ENCODE results near the gene SLC39A1. TPM values are rescaled to one million over a fixed set of nuclear protein-coding genes. Genes with fewer than 3 reads are reported as not detected.
A peak's percentile ranks its signal among the peaks of the same experiment; 100 is the strongest.

SLC39A1 gene
- total and polyA plus RNA-seq, 2 of the 4 experiments (the other 2 are of a cell fraction), result 89.1 to 97.7 TPM

- Histone ChIP-seq H3K79me1 (ENCODE audit: low read depth in 1 of 2, low read length in 2 of 2) (peaks cover 11 to 57% of the 10 kb centered on the region in 2 experiments; a peak in 3 of 4 replicates), H3K4me1 (ENCODE audit: control insufficient read depth, insufficient read depth, low read length) (peaks cover 11% of the 10 kb centered on the region), H2BK120ac (ENCODE audit: low read depth, low read length) (no peak overlapping the region), H3K9me1 (ENCODE audit: insufficient read depth, low read length) (0 out of 2 replicates have a peak, but pooled peaks cover 9% of the 10 kb centered on the region), H2AFZ (replicated peaks; ENCODE audit: low read length, poor library complexity) (peak overlapping the region; percentile 87), H3K14ac (replicated peaks; ENCODE audit: low read depth, low read length) (peak overlapping the region; percentile 62), H4K20me1 (ENCODE audit: insufficient read depth, low read length) (peaks cover 45% of the 10 kb centered on the region), H3K27ac (ENCODE audit: insufficient read depth, low read length) (peak overlapping the region; percentile 75), H3K9me3 (ENCODE audit: control insufficient read depth, insufficient read depth, low read length) (no peaks in the 10 kb centered on the region), H3K9ac (ENCODE audit: low read depth, low read length) (peak overlapping the region; percentile 69), H3K27me3 (ENCODE audit: control insufficient read depth, insufficient read depth, low read length) (no peaks in the 10 kb centered on the region), H4K5ac (ENCODE audit: low read depth, low read length) (0 out of 2 replicates have a peak overlapping the region, but pooled peaks have one; percentile 31), H2BK5ac (ENCODE audit: low read depth, low read length, poor library complexity, severe bottlenecking) (peak overlapping the region; percentile 63), H2BK20ac (ENCODE audit: low read depth, low read length) (no peak overlapping the region), H3K18ac (ENCODE audit: low read depth, low read length) (no peak overlapping the region), H2BK15ac (ENCODE audit: low read depth, low read length) (no peak overlapping the region), H4K91ac (ENCODE audit: insufficient read depth, low read depth, low read length) (peak overlapping the region; percentile 54), H3K56ac (ENCODE audit: extremely low read depth, insufficient read depth, low read length) (peak overlapping the region; percentile 72), H2AK9ac (replicated peaks; ENCODE audit: low read depth, low read length, poor library complexity) (peak overlapping the region; percentile 96), H2AK5ac (ENCODE audit: low read depth, low read length) (peak overlapping the region; percentile 41; the same call in 1 of the 2 replicates), H3K23ac (ENCODE audit: low read depth, low read length) (peak overlapping the region; percentile 94), H3K4ac (ENCODE audit: low read depth, low read length) (peak overlapping the region; percentile 63), H4K8ac (ENCODE audit: low read depth in 2 of 2, low read length in 2 of 2) (peak overlapping the region in 1 of 2 experiments; percentile 32; a peak in 1 of 4 replicates), H3K36me3 (ENCODE audit: control insufficient read depth, insufficient read depth, low read length) (no peaks in the 10 kb centered on the region), H3K4me3 (ENCODE audit: insufficient read depth, low read depth, low read length) (peak overlapping the region; percentile 89), H3K4me2 (ENCODE audit: low read depth, low read length) (peak overlapping the region; percentile 82)
- CTCF ChIA-PET, result interaction anchor here (0.5 to 1.3 kb wide), 2 partner anchors 11 to 121 kb away, joined by 3 to 4 read pairs; no protein-coding TSS in a partner anchor
- TF ChIP-seq ELK1 (IDR thresholded peaks at IDR 0.05; ENCODE audit: borderline replicate concordance, low read depth, low read length), result no peak
- TF ChIP-seq MAZ (IDR thresholded peaks at IDR 0.05; ENCODE audit: borderline replicate concordance, low read depth, low read length), result no peak; the same call in 1 of the 2 replicates
- no peak for TF ChIP-seq CHD1 (IDR thresholded peaks at IDR 0.05; ENCODE audit: low read depth, low read length)
- no peak for TF ChIP-seq MAFK (IDR thresholded peaks at IDR 0.05; ENCODE audit: low read depth, low read length)
- TF ChIP-seq MXI1 (IDR thresholded peaks at IDR 0.05; ENCODE audit: borderline replicate concordance, low read depth, low read length), result no peak
- no peak for TF ChIP-seq SMC3 (IDR thresholded peaks at IDR 0.05; ENCODE audit: low read depth, low read length)
- no peak for TF ChIP-seq CTCF (conservative IDR thresholded peaks at IDR 0.05; ENCODE audit: low read depth, low read length)
- TF ChIP-seq NFE2L2 (IDR thresholded peaks at IDR 0.05; ENCODE audit: low read depth, low read length), result no peak
- TF ChIP-seq, protein P1, sequence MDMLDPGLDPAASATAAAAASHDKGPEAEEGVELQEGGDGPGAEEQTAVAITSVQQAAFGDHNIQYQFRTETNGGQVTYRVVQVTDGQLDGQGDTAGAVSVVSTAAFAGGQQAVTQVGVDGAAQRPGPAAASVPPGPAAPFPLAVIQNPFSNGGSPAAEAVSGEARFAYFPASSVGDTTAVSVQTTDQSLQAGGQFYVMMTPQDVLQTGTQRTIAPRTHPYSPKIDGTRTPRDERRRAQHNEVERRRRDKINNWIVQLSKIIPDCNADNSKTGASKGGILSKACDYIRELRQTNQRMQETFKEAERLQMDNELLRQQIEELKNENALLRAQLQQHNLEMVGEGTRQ (IDR thresholded peaks at IDR 0.05; ENCODE audit: low read depth, low read length), result no peak
- TF ChIP-seq RCOR1 (IDR thresholded peaks at IDR 0.05; ENCODE audit: insufficient replicate concordance, low read length), result no peak
- no peak for TF ChIP-seq FOS (IDR thresholded peaks at IDR 0.05; ENCODE audit: low read depth, low read length)
- TF ChIP-seq RAD21 (IDR thresholded peaks at IDR 0.05; ENCODE audit: low read length), result no peak
- dilution Hi-C loops (cut with HindIII; ENCODE audit: low sequenced_read_pairs, unreplicated experiment) (loop anchor here (25.0 kb wide), 1 partner anchor 110 kb away; no protein-coding TSS in a partner anchor), in situ Hi-C loops (cut with MboI; ENCODE audit: low sequenced_read_pairs) (no loop called here), intact Hi-C loops (cut with micrococcal nuclease) (loop anchor here (5.0 to 10.0 kb wide), 2 partner anchors 40 to 128 kb away; no protein-coding TSS in a partner anchor)
- no peak for DNase-seq
- ATAC-seq (ENCODE audit: low read depth), result peak; percentile 18
- no CpG with 5 or more reads among the region's 86 CpGs for WGBS, 2 experiments (ENCODE audit: extremely low coverage in 2 of 2, insufficient read length in 1 of 2)
- POLR2A ChIA-PET (ENCODE audit: unreplicated experiment), result no interaction called here
- BruUV-seq (replicated peaks), result no TSS peak
Measured at GRCh38 chr1:153922076-153922971, 41.0 kb downstream of the SLC39A1 start.
